ENCODE data around the gene EFCAB10. TPM values are rescaled to one million over a fixed set of nuclear protein-coding genes. Genes with fewer than 3 reads are reported as not detected.

EFCAB10 gene, protein sequence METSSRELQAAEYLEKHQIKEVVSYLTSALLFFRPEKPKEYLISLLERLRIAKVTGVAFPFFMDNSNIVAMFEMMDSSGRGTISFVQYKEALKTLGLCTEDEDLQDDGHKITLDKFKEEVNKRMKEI
- total RNA-seq, result not detected

DNA sequence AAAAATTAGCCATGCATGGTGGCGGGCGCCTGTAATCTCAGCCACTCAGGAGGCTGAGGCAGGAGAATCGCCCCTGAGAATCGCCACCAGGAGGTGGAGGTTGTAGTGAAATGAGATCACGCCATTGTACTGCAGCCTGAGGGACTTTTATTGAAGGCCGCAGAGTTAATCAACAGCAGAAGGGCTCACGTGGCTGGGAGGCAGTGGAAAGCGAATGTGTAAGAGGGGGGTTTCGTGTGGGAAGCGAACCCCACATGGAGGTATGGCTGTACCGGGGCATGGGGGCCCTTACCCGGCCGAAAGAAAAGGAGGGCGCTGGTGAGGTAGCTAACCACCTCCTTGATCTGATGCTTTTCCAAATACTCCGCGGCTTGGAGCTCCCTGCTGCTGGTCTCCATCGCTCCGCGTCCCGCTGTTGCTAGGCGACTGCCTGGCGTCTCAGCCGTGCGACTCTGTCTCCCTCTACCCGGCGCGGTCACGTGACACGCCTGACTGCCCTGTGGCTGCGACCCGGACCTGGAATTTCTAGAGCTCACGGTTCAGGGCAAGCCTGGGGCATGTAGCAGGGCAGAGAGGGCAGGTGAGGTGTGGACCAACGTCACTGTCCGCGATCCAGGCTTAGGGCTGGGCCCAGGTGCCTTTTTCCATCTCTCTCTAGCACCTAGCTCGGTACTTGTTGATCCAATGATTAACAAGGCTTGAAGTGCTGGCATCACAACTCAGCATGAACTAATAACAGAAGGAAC, at the start of gene EFCAB10:
Gene EFCAB10, minus strand, starts transcription at position 428 of the 746 bp plus-strand sequence. Its CDS starts 30 bp downstream, at position 398.
- peaks cover 7% of the 10 kb centered on the region for H3K4me1 Mint-ChIP-seq
- H3K27me3 Mint-ChIP-seq, result peaks cover 21% of the 10 kb centered on the region
- H3K27ac Mint-ChIP-seq, result peak within 1 kb of the TSS; percentile 29
- no peaks in the 10 kb centered on the region for H3K36me3 Mint-ChIP-seq
- DNase-seq, result peak; percentile 68
- peak within 1 kb of the TSS; percentile 74 for H3K4me3 Mint-ChIP-seq
- H3K9me3 Mint-ChIP-seq, result peaks cover 3% of the 10 kb centered on the region

DNA sequence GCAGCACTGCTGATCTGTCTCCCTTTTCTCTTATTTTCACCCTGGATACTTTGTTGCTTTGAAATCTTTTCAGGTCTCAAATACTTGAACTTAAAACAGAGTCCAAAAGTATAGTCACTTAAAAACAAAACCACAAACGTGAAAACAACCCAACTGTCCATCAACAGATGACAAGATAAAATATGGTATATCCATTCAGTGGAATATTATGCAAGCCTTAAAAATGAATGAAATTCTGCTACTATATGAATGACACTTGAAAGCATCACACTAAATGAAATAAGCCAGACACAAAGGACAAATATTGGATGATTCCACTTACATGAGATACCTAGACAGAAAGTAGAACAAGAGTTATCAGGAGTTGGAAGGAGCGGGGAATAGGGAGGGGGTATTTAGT, 44.7 kb upstream of the EFCAB10 start:
- Mint-ChIP-seq H3K27ac (no peak overlapping the region), H3K9me3 (peaks cover 7% of the 10 kb centered on the region), H3K27me3 (no peaks in the 10 kb centered on the region), H3K36me3 (peaks cover 18% of the 10 kb centered on the region), H3K4me3 (no peak overlapping the region), H3K4me1 (no peaks in the 10 kb centered on the region)
- DNase-seq, result no peak

DNA sequence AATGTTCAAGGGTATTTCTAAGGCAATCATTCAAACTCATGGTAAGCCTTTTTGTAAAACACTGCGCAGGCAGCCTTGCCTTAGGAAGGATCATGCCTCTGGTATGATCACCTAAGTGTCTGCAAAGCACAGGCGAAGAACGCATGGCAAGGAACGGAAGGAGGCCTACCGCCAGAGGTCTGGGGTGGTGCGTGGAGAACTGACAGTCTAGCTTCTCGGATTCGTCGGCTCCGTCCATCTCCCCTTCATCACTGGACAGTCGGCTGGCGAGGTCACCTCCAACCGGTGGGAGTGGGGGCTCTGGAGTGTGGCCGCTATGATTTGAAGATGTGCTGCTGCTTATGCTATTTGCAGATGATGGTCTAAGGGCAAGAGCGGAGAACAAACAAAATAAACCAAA, 42.6 kb upstream of the EFCAB10 start:
- no peaks in the 10 kb centered on the region for H3K27me3 Mint-ChIP-seq
- H3K27ac Mint-ChIP-seq, result no peak overlapping the region
- no peaks in the 10 kb centered on the region for H3K4me1 Mint-ChIP-seq
- DNase-seq, result no peak
- H3K9me3 Mint-ChIP-seq, result peaks cover 7% of the 10 kb centered on the region
- no peak overlapping the region for H3K4me3 Mint-ChIP-seq
- peaks cover 16% of the 10 kb centered on the region for H3K36me3 Mint-ChIP-seq

DNA sequence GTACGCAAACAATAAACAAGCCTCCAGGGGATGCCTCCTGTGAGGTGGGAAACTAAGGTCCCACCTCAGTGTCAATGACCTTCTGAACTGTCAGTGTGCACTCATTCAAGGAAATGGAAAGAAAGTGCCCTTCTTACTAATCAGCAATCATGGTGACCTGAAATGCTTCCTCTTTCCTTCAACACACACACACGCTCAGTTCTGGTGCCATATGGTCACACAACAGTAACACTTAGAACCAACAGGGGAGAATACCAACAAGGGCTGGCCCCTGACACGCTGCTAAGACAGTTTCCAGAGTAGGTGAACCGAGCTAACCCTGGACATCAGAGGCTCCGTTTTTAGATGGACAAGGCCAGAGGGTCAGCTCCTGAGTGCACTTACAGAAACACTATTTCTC, 42.1 kb upstream of the EFCAB10 start:
- H3K9me3 Mint-ChIP-seq, result peaks cover 7% of the 10 kb centered on the region
- no peaks in the 10 kb centered on the region for H3K4me1 Mint-ChIP-seq
- no peak overlapping the region for H3K4me3 Mint-ChIP-seq
- peaks cover 16% of the 10 kb centered on the region for H3K36me3 Mint-ChIP-seq
- H3K27me3 Mint-ChIP-seq, result no peaks in the 10 kb centered on the region
- H3K27ac Mint-ChIP-seq, result no peak overlapping the region
- DNase-seq, result no peak

DNA sequence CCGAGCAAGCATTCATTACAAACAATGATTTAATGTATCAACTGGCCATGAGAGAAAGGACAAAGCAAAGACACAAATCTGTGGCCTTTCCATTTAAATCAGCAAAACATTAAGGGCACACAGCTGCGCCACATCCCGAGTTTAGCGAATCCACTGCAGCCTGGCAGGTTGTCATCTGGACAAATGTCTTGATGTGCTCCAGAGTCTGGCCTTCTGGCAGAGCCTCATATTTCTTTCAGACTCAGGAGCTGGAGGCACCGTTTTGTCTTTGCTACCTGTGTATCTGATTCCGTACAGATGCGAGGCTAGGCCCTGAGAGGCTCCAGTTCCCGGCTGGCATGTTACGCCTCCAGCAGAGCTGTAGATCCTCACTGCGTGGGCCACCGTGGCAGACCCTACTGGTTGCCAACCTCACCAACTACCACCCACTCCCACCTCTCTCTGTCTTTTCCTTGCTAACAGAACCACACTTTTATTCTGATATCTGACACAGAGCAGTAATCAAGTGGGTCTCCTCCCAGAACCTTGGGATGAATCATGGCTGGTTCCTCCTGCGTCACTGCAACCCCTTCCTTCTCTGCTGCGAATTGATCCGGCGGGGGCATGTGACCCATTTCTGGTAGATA, 40.9 kb upstream of the EFCAB10 start:
- Mint-ChIP-seq H3K27me3 (no peaks in the 10 kb centered on the region), H3K9me3 (peaks cover 7% of the 10 kb centered on the region), H3K4me3 (no peak overlapping the region), H3K36me3 (peaks cover 14% of the 10 kb centered on the region), H3K27ac (no peak overlapping the region), H3K4me1 (no peaks in the 10 kb centered on the region)
- no peak for DNase-seq

DNA sequence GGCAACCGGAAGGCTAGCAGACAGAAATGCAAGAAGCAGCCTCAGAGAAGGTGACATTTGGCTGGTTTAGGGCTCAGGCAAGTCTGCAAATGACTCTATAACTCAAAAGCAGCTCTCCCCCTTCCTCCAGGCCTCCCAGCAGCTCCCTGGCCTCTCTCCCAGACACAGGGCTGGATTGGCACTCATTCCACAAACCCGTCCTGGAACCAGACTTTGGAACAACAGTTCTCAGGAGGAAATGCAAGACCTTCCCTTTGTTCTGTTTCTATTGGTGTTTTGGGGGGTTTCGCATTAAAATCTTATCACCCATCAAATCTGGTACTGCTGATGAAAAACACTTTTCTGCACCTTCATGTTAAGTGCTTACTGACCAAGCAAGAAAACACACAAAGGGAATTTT, 40.3 kb upstream of the EFCAB10 start:
- DNase-seq, result no peak
- Mint-ChIP-seq H3K27me3 (no peaks in the 10 kb centered on the region), H3K4me1 (no peaks in the 10 kb centered on the region), H3K4me3 (no peak overlapping the region), H3K36me3 (peaks cover 11% of the 10 kb centered on the region), H3K9me3 (peaks cover 6% of the 10 kb centered on the region), H3K27ac (no peak overlapping the region)

DNA sequence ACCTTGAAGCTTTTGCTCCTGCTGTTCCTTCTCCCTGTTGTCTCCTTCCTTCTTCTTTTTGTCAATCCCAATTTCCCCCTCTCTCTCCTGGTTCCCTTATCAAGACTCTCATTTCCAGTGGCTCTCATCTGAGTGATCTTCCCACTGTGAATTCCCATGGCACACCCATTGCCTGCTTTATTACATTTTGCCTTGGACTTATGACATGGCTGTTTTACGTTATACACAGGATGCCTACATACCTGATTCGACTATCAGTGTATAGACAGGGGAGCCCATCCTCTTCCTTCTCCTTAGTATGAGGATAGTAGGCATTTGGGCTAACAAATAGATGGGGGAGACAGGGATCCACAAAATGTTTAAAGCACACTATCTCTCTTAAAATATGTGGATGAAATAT, 39.9 kb upstream of the EFCAB10 start:
- peaks cover 8% of the 10 kb centered on the region for H3K36me3 Mint-ChIP-seq
- H3K27ac Mint-ChIP-seq, result no peak overlapping the region
- H3K9me3 Mint-ChIP-seq, result peaks cover 4% of the 10 kb centered on the region
- no peaks in the 10 kb centered on the region for H3K4me1 Mint-ChIP-seq
- no peak overlapping the region for H3K4me3 Mint-ChIP-seq
- DNase-seq, result no peak
- H3K27me3 Mint-ChIP-seq, result no peaks in the 10 kb centered on the region

DNA sequence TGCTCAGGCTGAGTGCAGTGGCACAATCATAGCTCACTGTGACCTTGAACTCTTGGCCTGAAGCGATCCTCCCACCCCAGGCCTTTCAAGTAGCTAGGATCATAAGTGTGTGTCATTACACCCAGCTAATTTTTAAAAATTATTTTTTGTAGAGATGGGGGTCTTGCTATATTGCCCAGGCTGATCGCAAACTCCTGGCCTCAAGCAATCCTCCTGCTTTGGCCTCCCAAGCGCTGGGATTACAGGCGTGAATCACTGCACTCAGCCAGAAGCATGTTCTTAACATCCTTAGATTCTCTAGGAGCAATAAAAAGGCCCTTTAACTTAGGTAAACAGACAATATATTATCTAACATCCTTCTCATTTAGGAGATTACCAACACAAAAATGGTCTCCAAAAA, 38.3 kb upstream of the EFCAB10 start:
- Mint-ChIP-seq H3K9me3 (no peaks in the 10 kb centered on the region), H3K27me3 (no peaks in the 10 kb centered on the region), H3K27ac (no peak overlapping the region), H3K4me3 (no peak overlapping the region), H3K36me3 (no peaks in the 10 kb centered on the region), H3K4me1 (no peaks in the 10 kb centered on the region)
- DNase-seq, result no peak

DNA sequence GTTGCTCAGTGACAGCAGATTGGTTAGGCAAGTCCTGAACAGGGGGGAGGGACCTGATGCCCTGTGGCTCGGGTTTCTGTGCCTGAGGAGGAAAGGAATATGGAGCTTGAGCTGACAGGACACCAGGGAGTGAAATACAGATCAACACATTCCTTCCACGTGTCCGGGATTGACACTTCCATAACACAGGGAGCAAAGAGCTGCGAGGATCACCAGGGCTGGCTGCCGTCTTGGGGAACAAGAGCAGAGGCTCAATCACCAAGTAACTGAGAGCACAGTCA, 36.7 kb upstream of the EFCAB10 start:
- H3K36me3 Mint-ChIP-seq, result peaks cover 2% of the 10 kb centered on the region
- no peaks in the 10 kb centered on the region for H3K9me3 Mint-ChIP-seq
- no peak for DNase-seq
- H3K4me3 Mint-ChIP-seq, result no peak overlapping the region
- H3K27ac Mint-ChIP-seq, result no peak overlapping the region
- H3K27me3 Mint-ChIP-seq, result no peaks in the 10 kb centered on the region
- no peaks in the 10 kb centered on the region for H3K4me1 Mint-ChIP-seq

DNA sequence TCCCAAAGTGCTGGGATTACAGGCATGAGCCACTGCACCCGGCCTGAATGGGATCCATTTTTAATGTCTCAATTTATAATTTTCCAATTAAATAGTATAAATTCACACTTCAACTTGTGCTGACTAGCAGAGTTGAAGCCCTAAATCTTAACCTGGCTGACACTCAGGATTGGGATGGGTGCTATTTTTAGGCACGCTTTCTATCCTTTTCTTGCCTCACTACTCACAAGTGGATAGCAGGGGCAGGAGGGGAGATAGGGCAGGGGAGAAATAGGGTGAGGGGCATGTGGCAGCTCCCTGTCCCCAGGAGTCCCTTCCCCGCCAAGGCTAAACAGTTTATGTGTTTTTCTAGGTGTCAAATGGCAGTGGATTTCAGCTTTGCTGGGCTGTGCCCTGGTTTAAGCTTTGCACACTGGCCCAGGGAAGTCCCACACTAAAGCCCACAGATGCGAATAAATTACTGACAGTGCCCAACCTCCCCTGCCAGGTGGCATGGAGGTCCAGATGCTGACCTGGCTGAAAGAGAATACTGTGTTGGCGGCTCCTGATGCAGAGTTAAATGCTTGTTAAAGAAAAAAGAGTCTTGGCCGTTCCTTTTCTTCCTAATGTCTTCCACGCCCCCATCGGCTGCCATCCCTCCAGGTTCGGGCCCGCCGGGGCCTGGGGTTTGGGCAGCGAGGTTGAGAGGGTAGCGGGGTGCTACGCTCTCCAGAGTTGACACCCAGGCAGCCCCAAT, 36.2 kb upstream of the EFCAB10 start:
- no peaks in the 10 kb centered on the region for H3K9me3 Mint-ChIP-seq
- no peaks in the 10 kb centered on the region for H3K4me1 Mint-ChIP-seq
- H3K27ac Mint-ChIP-seq, result no peak overlapping the region
- no peak overlapping the region for H3K4me3 Mint-ChIP-seq
- no peak for DNase-seq
- no peaks in the 10 kb centered on the region for H3K27me3 Mint-ChIP-seq
- peaks cover 2% of the 10 kb centered on the region for H3K36me3 Mint-ChIP-seq

DNA sequence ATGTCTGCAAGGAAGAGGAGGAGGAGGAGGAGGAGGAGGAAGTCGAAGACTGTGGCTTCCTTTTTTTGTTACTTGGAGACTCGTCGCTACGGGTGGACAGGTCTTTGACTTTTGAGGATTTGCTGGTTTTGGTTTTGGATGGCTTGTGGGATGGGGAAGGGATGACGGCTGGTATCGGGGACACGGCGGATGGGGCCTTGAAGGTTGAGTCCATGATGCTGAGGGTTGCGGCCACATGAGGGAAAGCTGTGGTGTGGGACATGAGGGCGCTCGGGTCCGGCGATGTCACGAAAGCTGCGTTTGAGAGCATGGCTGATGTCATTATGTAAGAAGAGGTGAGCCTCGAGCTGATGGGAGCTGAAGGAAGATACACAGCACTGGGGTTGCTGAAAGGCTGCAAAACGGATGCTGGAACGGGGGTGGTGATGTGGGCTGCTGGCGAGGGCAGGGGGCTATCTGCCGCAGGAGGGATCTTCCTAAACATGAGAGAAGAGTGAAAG, 33.1 kb upstream of the EFCAB10 start:
- H3K4me3 Mint-ChIP-seq, result no peak overlapping the region
- H3K27me3 Mint-ChIP-seq, result no peaks in the 10 kb centered on the region
- H3K4me1 Mint-ChIP-seq, result no peaks in the 10 kb centered on the region
- DNase-seq, result no peak
- peaks cover 2% of the 10 kb centered on the region for H3K36me3 Mint-ChIP-seq
- H3K9me3 Mint-ChIP-seq, result no peaks in the 10 kb centered on the region
- no peak overlapping the region for H3K27ac Mint-ChIP-seq

DNA sequence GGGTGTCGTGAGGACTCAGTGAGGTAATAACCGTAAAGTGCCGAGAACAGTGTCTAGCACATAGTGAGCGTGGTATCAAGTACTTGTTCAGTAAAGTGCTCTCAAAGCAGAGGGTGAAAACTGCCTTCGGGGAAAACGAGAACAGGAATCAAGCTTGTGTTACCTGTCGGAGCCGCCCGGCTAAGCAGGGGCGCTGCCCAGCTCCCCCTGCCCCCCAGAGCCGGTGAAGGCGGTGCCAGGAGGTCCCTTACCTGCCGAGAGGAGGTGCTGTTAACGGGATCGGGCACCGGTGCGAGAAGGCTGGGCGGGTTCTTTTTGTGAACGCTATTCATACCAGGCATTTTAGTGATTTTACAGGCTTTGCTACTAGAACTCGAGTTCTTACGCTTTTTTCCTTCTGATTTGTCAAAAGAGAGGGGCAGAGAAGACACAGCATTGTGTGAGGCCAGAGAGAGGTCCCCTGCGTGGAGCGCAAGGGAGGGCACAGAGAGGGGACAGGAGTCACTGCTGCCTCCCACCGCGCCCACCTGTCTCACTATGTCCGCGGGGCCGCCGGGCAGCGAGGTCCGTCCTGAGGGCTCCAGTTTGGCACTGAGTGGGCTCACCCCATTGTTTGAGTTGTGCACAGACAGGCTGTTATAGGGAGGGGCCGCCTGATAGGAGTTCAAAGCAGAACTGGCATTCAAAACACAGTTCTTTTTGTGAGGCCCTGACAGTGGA, 32.5 kb upstream of the EFCAB10 start:
- H3K36me3 Mint-ChIP-seq, result peaks cover 2% of the 10 kb centered on the region
- no peak for DNase-seq
- no peak overlapping the region for H3K27ac Mint-ChIP-seq
- H3K27me3 Mint-ChIP-seq, result no peaks in the 10 kb centered on the region
- no peaks in the 10 kb centered on the region for H3K4me1 Mint-ChIP-seq
- no peak overlapping the region for H3K4me3 Mint-ChIP-seq
- no peaks in the 10 kb centered on the region for H3K9me3 Mint-ChIP-seq

DNA sequence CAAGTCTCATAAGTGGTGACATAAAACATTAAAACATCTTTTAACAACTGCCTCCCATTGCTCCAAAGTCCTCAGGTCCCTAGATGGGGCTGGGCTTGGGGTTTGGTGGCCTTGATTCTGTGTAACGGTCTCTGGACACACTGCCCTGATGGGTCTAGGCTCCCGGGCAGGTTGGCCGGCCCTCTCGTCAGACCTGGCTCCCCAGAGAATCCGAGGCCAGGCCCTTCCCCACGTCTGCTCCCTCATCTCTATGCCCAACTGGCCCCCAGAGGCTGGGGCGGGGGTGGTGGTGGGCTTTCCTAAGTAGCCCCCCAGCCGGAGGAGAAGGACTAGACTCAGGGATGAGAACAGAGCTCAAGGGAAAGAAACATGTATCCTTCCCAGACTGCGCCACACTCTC, 31.5 kb upstream of the EFCAB10 start:
- no peak for DNase-seq
- Mint-ChIP-seq H3K9me3 (no peaks in the 10 kb centered on the region), H3K27ac (no peak overlapping the region), H3K27me3 (no peaks in the 10 kb centered on the region), H3K4me1 (no peaks in the 10 kb centered on the region), H3K4me3 (no peak overlapping the region), H3K36me3 (peaks cover 2% of the 10 kb centered on the region)

DNA sequence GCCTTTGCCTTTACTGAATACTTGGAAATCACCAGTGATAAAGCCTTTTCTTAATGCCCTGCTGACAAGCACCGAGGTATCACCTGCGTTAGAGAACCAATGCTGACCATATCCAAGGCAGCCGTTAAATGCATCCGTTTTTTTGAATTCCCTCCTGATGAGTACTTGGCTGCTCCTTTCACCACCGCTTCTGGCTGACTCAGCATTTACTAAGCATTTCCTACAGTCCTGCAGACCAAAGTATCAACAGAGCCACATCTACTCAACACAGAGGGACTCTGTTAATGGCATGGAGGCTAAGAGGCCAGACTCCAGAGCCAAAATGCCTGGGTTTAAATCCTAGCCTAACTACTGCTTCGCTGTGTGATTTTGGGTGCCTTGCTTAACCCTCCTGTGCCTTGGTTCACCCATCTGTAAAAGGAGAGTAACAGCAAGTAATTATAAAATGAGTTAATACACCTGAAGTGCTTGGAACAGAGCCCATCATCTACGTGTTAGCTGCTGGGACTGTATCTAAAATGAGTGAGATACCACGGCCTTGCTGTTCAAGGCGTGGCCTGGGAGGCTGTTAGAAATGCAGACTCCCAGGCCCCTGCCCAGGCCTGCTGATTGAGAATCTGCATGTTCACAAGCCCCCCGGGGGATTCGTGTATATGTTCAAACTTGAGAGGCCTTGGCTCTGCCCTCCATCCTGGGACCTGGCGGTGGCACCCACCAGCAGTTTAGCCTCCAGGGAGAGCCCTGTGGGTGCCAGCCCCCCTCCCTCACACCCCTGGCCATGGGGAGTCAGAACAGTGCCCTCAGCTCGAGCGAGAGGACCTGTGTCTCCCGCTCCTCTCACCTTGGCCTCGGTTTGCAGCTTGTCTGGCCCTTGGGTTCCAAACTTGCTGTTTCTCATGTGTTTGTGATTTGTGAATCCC, 30.8 kb upstream of the EFCAB10 start:
- H3K4me3 Mint-ChIP-seq, result no peak overlapping the region
- no peak overlapping the region for H3K27ac Mint-ChIP-seq
- no peaks in the 10 kb centered on the region for H3K9me3 Mint-ChIP-seq
- peaks cover 2% of the 10 kb centered on the region for H3K36me3 Mint-ChIP-seq
- no peaks in the 10 kb centered on the region for H3K27me3 Mint-ChIP-seq
- H3K4me1 Mint-ChIP-seq, result no peaks in the 10 kb centered on the region
- no peak for DNase-seq

Data from activated naive CD8-positive, alpha-beta T cell treated with anti-CD3 and anti-CD28 coated beads for 36 hours (primary cell).